G401 (cell line): ENCODE data around the gene ALDOC. TPM values are rescaled to one million over a fixed set of nuclear protein-coding genes. Genes with fewer than 3 reads are reported as not detected.

Experiments used
- total RNA-seq: library from RNA; depleted of rRNA; stranded (reverse); fragments of >200 nt; shearing (Covaris generic); gene quantifications from 2 replicates; pipeline ENCODE4 v1.2.3, GENCODE V29; 2014; rRNA removed

The ALDOC gene
- total RNA-seq, 1 experiment from 2014 or later, result 49.8 TPM

Other genes with a start within 250 kb of the ALDOC start
- 21.5 and 29.1 TPM in 2 replicates for gene IFT20, start 241.4 kb downstream of the ALDOC start, total RNA-seq
- 25.3 and 27.7 TPM in 2 replicates for gene TNFAIP1, start 241.1 kb downstream of the ALDOC start, total RNA-seq
- gene POLDIP2, start 219.4 kb downstream of the ALDOC start, total RNA-seq, result 200 and 227 TPM in 2 replicates
- not detected in 2 replicates for gene SEBOX, start 211.7 kb downstream of the ALDOC start, total RNA-seq
- 12.4 and 13.1 TPM in 2 replicates for gene VTN, start 206.6 kb downstream of the ALDOC start, total RNA-seq
- 18.6 and 20.4 TPM in 2 replicates for gene SARM1, start 205.2 kb downstream of the ALDOC start, total RNA-seq
- gene SLC46A1, start 170.7 kb downstream of the ALDOC start, total RNA-seq, result 33.6 and 44.7 TPM in 2 replicates
- not detected in 2 replicates for gene SLC13A2, start 103.3 kb downstream of the ALDOC start, total RNA-seq
- gene FOXN1, start 70.5 kb downstream of the ALDOC start, total RNA-seq, result not detected in 2 replicates
- 59.0 and 60.4 TPM in 2 replicates for gene UNC119, start 24.3 kb downstream of the ALDOC start, total RNA-seq
- 50.8 and 64.4 TPM in 2 replicates for gene PIGS, start 5.4 kb downstream of the ALDOC start, total RNA-seq
- 78.8 and 91.2 TPM in 2 replicates for gene SPAG5, start 22.1 kb upstream of the ALDOC start, total RNA-seq
- 1.3 and 2.7 TPM in 2 replicates for gene RSKR, start 37.3 kb upstream of the ALDOC start, total RNA-seq
- gene BLTP2, start 68.3 kb upstream of the ALDOC start, total RNA-seq, result 77.8 and 137 TPM in 2 replicates
- 57.7 and 73.3 TPM in 2 replicates for gene SDF2, start 85.0 kb upstream of the ALDOC start, total RNA-seq
- 24.4 and 43.0 TPM in 2 replicates for gene SUPT6H, start 85.3 kb upstream of the ALDOC start, total RNA-seq
- 2.4 and 17.2 TPM in 2 replicates for gene PROCA1, start 135.0 kb upstream of the ALDOC start, total RNA-seq
- gene RAB34, start 141.0 kb upstream of the ALDOC start, total RNA-seq, result 373 TPM in 2 replicates
- gene RPL23A, start 143.1 kb upstream of the ALDOC start, total RNA-seq, result 1,133 and 1,289 TPM in 2 replicates
- 9.2 and 12.1 TPM in 2 replicates for gene TLCD1, start 149.3 kb upstream of the ALDOC start, total RNA-seq
- 10.2 and 15.1 TPM in 2 replicates for gene NEK8, start 151.9 kb upstream of the ALDOC start, total RNA-seq
- gene TRAF4, start 167.1 kb upstream of the ALDOC start, total RNA-seq, result 51.8 and 69.0 TPM in 2 replicates